Astrocyte of the hippocampus (primary cell): ENCODE results near the gene ALLC.

Experiments
- DNase-seq: peaks from one replicate; pipeline ENCODE4 v3.0.0; 2011; ENCODE audit warnings: low read depth, low spot score

The ALLC gene

GRCh38 chr2:3712831-3713503 is 55.0 kb downstream of the ALLC start:
- DNase-seq: no peak

GRCh38 chr2:3718679-3719078 is 60.7 kb downstream of the ALLC start:
- DNase-seq: no peak

GRCh38 chr2:3725002-3725401 is 67.0 kb downstream of the ALLC start:
- no peak for DNase-seq

DNA sequence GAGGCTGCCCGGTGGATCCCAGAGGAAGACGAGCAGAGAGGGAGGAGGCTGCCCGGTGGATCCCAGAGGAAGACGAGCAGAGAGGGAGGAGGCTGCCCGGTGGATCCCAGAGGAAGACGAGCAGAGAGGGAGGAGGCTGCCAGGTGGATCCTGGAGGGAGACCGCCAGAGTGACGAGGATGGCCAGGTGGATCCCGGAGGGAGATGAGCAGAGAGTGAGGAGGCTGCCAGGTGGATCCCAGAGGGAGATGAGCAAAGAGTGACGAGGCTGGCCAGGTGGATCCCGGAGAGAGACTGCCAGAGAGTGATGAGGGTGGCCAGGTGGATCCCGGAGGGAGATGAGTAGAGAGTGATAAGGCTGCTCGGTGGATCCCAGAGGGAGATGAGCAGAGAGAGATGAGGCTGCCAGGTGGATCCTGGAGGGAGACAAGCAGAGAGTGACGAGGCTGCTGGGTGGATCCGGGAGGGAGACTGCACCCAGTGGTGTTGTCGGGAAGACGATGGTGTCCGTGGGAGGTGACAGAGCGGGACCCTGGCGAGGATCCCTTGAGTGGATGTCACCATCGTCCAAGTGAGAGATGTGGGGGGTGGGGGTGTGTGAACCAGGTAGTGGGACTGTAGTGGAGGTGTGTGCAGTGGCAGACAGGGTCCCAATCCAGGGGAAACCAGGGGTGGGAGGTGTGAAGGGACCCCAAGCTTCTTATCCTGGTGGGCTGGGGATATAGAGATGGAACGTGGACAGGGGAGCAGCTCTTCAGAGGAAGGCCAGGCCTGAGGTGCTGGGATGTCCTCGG is 67.7 kb downstream of the ALLC start:
- DNase-seq: no peak

DNA sequence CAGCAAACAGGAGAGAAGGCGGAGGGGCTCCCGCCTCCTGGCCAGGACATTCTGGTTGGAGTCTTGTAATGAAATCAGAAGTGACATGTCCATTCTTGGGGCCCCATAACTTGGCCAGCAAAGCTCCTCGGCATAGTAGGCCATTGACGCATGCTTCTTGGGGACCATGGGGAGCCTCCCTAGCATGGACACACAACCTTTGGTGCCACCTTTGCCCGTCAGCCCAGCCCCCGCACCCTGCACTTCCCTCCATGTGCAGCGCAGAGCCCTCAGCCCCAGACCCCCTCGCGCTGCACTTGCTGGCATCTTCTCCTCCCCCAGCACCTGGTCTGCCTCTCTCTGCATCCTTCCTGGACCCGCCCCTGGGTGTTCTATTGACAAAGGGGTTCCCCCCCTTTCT is 68.5 kb downstream of the ALLC start:
- DNase-seq: no peak

DNA sequence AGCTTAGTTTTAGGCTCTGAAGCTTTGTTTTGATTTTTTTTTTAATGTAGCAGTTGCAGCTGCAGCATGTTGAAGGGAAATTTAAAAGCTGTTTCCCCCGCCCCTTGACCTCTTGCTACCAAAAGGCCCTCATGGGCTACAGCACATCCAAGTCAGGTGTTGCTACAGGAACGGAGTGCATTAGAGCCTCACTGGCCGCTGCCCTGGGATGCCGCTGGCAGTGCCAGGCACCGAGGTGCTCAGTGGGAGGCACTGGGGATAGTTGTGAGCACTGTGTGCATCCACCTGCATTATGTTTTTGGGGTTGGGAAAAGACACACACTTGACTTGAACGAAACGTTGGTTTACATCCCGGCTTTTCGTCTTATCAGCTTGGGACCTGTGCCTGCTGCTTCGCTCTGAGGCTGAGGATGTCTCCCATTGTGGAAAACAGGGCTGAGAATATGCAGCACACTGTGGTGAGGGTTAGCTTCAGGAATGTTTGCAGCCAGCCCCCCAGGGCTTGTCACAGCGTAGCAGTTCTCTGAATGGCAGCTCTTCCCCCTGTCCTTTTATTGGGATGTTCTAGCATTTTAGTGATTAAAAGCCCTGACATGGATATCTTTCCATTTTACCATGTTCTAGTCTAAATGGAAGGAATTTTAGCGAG is 69.5 kb downstream of the ALLC start:
- DNase-seq: peak; percentile 7

DNA sequence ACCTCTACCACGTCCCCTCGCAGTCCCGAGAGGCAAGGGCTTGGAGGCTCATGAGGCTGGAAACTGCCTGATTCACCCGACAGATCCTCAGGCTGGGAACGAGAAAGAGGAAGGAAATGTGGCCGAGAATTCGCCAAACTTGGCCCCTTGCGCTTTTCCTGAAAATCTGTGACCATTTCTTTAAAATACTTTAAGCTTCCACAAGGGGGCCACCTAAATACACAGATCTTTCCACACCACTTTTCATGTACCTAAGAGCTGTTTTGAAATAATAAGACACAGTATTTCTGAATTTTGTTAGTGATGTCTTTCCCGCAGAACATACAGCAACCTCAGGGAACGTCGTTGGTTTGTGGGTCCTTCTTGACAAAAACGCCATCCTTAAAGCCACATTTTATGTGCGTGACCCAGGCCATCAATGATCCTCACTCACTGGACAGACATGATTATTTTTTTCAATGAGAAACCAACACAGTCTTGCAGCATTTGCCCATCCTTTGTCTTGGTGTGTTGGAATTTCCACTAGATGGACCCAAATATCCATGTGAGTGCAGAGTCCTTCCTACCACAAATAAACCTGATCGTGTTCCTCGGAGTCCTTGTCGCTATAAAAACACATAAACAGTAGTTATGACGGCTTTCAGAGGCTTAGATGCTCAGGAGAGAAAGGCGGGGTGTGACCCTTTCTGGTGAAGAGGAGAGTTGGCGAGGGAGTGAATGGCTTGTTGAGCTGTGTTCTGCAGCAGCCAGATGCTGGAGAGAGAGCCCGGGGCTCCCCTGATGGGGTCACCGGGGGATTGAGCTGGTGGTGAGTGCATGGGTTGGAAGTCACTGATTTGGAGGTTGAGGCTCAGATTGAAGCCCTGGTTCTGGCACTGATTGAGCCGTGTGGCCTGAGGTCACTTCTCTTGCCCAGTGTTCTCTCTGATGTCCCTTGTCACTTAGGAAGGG is 70.4 kb downstream of the ALLC start:
- DNase-seq: peak; percentile 68

GRCh38 chr2:3729055-3729448 is 71.1 kb downstream of the ALLC start:
- DNase-seq: no peak

- no peak for DNase-seq
These were observed 71.8 kb downstream of the ALLC start for GRCh38 chr2:3729786-3730185.

- peak; percentile 17 for DNase-seq
These were observed 72.6 kb downstream of the ALLC start for GRCh38 chr2:3730646-3731045.

DNA sequence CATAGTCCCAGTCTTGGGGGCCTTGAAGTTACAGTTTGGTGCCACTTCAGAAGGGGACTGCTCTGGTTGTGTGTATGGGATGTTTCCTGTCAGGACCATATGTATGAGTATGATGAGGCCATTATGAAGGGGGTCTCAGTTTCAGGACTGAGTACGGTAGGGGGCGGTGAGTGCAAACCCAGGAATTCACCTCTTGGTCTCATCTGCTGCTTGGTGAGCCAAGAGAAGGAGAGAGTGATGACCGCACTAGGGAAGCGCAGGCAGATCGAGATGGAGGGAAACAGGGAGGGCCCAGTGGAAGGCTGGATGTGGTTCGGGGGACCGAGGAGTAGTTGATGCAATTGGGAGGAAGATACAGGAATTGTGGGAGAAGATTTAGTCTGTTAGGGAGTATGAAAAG is 73.8 kb downstream of the ALLC start:
- DNase-seq: no peak

DNA sequence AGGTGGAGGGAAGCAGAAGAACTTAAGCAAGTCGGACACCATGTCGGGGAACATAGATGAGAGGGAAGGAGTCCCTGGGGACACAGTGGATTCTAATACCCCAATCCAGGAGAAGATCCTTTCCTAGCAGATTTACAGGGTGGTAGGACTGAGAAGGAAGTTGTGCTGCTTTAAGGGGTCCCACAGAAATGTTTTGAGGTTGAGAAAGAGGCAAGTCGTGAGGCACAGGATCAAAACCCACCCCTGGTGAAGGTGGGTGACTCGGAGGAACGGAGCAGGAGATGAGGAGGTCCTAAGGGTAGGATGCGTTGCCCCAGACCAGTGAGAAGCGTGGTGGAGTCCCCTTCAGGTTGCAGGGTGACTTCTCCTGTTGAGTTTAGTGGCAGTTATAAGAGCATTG is 78.1 kb downstream of the ALLC start:
- no peak for DNase-seq

- DNase-seq: no peak
These were observed 79.1 kb downstream of the ALLC start for GRCh38 chr2:3737128-3737527.

GRCh38 chr2:3738454-3738853 is 80.5 kb downstream of the ALLC start:
- DNase-seq: peak; percentile 7

GRCh38 chr2:3739313-3739712 is 81.3 kb downstream of the ALLC start:
- no peak for DNase-seq

GRCh38 chr2:3741396-3741795 is 83.4 kb downstream of the ALLC start:
- DNase-seq: no peak

- no peak for DNase-seq
These were observed 84.0 kb downstream of the ALLC start for GRCh38 chr2:3741867-3742602.

- DNase-seq: no peak
These were observed 84.9 kb downstream of the ALLC start for GRCh38 chr2:3742743-3743508.

DNA sequence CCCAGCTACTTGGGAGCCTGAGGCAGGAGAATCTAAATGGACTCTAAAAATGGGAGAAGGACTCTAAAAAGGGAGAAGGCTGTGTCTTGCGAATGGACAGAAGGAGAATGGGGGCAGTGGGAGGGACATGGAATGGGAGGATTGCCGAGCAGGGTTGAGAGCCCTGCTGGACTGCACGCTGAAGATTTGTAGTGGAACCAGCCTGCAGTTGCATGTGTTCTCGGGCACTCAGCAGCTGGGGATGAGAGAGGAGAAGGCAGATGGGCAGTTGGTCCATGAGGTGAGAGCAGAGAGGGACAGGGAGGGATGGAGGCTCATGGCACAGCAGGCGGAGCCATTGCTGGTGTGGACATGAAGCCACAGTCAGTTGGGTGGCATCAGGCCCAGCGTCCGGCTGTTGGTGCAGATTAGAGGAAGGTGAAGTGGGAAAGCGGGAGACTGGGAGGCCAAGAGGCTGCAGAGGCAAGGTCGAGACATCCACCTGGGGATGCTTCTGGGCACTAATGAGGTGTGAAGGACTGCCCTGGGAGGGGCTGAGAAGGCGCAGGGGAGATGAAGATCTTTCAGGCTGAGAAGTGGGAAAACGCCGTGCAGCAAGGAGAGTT is 86.1 kb downstream of the ALLC start:
- DNase-seq: no peak

GRCh38 chr2:3745920-3746319 is 87.9 kb downstream of the ALLC start:
- DNase-seq: no peak
